Fibroblast of skin of right biceps (primary cell): ENCODE measurements around the gene GZMM.

Experiments used
- DNase-seq: peaks from one replicate; pipeline ENCODE4 v3.0.0-alpha.2; 2013

The GZMM gene

DNA sequence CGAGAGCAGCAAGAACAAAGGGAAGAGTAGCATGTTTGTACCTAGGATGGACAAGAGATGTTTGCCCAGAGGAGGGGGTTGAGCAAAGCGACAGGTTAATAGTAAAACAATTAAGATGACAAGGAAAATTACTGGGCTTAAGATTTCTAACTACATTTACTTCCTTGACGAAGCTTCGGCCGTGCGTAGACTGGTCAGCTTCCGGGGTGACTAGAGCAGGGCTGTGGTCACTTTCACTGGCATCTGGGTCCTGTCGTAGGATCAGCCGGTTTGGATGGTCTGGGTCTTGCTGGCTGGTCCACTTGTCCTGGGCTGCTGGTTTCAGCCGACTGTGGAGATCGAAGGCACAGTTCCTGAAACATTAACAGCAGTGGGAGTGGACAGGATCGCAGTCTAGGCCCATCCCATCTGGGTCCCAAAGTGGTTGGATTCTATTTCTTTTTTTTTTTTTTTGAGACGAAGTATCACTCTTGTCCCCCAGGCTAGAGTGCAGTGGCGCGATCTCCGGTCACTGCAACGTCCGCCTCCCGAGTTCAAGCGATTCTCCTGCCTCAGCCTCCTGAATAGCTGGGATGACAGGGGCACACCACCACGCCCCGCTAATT lies 23.5 kb downstream of the GZMM start:
- DNase-seq: no peak

DNA sequence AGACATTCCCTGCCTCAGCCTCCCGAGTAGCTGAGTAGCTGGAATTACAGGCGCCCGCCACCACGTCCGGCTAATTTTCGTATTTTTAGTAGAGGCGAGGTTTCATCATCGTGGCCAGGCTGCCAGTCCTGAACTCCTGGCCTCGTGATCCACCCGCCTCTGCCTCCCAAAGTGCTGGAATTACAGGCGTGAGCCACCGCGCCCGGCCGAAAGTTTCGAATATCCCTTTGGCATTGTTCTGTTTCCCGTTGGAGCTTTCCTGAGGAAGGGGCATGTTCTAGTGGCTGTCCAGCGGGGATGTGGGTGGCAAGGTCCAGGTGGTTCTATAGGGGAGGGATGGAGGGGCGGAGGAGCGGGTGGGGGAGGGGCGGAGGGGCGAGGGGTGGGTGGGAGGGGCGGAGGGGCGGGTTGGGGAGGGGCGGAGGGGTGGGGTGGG lies 26.4 kb downstream of the GZMM start:
- no peak for DNase-seq

DNA sequence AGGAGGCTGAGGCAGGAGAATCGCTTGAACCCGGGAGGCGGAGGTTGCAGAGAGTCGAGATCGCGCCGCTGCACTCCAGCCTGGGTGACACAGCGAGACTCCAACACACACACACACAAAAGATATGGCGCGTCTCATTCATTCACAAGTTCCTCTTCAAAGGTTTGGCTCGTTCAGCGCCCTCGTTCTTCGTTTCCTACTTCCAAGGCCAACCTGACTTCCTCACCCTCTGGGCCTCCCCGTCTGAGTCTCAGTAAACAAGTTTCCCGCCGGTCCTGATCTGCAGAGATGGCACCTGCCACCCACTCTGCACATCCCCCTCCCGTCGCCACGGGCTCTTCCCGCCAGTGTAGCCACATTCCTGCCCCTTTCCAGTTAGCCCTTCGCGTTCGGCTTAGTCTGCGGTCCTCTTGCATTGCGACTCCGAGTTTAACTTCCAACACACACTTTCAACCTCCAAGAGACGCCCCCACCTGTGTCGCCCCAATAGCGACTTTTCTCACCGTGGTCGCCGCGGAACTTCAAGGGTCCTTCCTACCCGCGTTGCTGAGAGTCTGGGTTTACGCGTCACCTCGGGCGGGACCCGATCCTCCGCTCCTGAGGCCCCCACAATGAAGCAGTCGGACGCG lies 27.2 kb downstream of the GZMM start:
- DNase-seq: peak; percentile 28

DNA sequence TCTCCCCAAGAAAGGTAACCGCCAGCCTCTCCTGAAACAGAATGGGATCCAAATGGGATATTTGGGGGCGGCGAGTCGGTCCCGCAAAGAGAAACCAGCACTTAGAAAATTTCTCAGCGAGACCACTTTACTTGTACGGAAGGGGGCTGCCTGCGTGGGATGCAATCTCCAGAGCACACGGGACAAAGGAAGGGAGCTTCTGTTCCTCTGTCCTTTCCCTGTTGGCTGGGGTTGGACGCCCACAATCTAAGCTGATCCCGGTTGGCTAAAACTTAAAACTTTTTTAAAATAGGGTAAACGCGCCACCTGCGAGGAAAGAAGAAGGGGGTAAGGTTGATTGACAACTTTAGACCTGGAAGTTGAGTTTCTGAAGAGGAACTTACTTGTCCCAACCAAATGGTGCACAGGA lies 27.7 kb downstream of the GZMM start:
- peak; percentile 40 for DNase-seq

GRCh38 chr19:572140-572742 lies 28.4 kb downstream of the GZMM start, which contains the start of gene BSG:
BSG (plus strand) TSS chr19:572596; CDS start chr19:572635, 39 bp downstream.
- peak; percentile 98 for DNase-seq

- DNase-seq: peak; percentile 48
Observed at GRCh38 chr19:572743-573518, 29.1 kb downstream of the GZMM start.

GRCh38 chr19:573519-573825 lies 29.6 kb downstream of the GZMM start:
- no peak for DNase-seq

DNA sequence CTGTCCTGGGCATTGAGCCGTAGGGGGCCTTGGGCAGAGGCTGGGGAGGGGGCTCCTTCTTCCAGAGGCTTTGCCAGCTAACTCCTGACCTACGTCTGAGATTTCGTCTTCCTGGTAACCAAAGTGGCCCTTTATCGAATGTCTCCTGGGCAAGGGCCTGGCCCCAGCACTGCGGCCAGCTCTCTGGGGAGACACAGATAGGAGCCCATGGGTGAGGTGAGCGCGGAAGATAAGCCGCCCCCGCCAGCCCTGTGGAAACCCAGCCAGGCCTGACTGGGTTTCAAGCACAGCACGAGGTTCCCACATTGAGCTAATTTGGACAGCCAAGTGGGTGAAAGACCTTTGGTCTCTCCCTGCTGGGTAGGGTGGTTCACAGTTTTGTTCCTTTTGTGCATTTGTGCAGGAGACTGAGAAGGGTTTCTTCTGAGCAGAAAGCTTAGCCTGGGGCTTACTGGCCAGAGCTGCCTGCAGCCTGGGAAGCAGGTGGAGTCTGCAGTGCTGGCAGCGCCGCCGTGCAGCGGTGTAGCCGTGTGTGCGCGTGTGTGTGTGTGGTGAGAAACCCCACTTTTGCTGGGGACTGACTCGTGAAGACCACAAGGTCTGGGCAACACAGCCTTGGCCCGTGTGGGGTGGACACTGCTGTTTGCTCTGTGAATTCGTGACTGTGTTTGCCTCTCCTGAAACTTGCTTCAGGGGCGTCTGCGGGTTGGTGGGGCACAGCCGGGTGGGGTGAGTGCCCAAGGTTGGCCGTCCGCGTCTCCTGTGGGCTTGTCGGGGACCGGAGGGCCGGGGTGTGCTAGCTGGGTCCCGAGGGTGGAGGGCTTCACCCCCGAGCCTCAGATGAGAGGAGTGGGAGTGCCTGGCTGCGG lies 31.0 kb downstream of the GZMM start:
- DNase-seq: no peak

DNA sequence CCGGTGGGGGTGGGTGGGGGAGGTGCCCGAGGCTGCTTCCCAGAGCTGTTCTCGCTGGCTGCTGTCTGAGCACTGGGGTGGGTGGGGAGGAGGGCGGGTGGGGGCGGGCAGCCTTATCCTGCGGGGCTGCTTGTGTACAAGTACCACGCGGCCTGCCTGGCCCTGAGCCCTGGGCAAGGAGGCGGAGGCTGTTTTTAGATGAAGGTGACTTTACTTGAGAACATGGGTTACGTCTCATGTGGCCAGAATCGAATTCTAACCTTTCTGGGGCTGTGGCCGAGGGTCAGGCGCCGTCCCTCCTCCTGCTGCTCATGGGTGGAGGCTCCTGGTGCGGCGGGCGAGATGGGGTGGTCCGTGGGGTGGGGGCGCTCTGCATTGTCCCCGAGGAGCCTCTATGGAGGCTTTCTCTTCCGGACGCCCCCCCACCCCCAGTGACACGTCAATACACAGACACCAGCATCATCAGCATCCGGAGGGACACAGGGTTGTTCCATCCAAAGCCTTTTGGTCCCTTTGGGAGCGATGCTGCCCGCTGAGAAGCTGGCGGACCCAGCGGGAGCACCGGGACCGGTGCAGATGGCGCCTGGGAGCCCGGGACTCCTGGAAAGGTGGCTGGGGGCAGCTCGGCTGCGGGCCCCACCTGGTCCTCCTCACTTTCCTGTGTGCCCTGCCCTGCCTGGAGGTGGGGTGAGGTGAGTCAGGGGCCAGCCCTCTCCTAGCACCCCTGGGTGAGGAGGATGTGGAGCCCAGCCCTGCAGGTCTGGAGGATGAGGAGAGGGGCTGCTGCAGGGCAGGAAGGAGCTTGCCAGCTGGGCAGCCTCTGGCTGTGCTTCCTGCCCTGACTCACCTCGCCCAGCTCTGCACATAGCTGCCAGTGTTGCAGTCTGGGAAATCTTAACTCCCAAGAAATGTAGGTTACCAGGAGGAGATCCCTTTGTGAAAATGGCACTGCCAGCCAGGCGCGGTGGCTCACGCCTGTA lies 32.0 kb downstream of the GZMM start:
- peak; percentile 26 for DNase-seq

DNA sequence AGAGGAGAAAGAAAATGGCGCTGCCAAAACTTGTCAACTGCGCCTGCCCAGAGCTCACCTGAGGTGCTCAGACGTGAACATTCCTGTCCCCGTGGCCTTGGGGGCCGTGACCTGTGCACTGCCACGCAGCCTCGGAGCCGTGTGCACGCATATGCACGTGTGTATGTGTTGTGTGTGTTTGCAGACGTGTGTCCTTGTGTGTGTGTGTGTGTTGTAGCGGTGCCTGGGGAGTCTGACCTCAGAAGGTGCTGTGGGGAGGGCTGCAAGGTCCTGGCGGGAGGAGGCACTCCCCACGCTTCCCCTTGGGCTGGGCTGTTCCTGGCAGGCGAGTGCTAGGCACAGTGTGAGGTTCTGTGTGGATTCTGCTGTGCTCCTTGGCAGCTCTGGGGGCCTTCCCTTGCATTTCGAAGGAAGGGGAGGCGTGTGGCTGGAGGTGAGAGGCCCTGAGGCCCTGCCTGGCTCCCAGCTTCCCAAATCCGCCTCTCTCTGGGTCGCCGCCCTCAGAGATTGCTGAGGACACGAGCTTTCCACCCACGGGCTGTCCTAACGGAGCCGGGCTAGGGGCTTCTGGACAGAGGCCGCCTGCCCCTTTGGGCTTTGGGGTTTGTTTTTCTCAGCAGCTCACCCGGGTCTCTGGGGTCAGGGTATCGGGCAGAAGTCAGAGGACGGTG lies 33.0 kb downstream of the GZMM start:
- no peak for DNase-seq

DNA sequence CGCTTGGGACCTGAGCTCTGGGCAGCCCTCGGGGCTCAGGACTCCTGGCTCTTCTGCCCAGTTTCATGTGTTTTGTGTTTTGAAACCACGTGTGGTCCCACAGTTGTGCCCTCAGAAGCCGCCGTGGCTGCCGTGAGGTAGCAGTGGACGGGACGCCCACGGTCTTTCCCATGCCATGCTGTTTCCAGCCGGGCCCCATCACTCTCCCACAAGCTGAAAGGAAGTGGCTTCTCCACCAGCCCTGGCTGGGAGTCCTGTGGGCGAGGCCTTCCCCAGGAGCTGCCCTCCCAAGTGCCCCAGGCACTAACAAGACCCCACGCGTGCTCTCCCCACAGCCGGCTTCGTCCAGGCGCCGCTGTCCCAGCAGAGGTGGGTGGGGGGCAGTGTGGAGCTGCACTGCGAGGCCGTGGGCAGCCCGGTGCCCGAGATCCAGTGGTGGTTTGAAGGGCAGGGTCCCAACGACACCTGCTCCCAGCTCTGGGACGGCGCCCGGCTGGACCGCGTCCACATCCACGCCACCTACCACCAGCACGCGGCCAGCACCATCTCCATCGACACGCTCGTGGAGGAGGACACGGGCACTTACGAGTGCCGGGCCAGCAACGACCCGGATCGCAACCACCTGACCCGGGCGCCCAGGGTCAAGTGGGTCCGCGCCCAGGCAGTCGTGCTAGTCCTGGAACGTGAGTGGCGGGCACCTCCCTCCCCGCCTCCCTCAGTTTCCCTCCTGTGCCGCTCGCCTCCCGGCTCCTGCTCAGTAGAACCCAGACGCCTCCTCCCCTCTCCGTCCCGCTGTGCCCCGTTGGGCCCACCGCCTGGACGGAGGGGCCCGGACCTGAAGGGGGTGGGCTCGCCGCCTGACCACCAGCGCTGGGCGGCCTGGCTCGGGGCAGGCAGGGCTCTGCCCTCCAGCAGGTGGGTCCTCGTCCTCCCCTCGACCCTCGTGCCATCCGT lies 33.9 kb downstream of the GZMM start:
- DNase-seq: no peak

DNA sequence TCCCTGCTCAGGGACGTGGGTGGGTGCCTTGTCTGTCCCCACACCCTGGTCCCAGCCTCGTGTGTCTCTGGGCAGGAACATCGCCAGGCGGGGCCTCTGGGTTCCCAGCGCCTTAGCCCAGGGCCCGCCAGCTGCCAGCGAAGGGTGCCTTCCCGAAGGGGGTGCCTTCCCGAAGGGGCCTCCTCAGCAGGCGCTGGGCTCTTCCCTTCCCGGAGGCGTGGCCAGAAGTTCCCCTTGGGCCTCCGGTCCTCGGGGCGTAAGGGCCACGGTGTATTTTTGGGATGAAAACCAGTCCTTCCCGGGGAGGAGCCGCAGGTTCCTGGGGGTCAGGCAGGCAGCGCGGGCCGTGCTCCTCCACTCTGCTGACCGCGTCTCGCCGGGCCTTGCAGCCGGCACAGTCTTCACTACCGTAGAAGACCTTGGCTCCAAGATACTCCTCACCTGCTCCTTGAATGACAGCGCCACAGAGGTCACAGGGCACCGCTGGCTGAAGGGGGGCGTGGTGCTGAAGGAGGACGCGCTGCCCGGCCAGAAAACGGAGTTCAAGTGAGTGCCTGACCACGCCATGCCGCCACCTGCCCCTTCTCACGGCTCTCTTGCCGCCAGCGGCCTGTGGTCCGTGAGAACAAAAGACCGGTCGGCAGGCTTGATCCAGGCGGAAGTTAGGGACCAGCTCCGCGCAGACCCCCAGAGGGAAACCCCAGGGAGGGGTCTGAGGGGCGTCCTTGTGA lies 35.4 kb downstream of the GZMM start:
- no peak for DNase-seq

DNA sequence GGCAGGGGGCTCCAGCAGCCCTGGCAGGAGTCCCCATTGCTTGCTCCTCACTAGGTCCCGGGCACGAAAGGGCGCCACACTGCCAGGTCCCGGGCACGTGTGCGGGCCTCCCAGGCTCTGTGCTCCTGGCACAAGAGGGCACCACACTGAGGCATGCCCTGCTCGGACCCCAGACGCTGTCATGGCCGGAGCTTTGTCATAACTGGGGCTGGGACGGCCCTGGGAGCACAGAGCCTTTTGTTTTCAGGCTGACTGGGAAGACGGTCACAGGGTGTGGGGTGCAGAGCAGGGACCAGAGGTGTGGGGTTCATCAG lies 35.9 kb downstream of the GZMM start:
- DNase-seq: no peak

DNA sequence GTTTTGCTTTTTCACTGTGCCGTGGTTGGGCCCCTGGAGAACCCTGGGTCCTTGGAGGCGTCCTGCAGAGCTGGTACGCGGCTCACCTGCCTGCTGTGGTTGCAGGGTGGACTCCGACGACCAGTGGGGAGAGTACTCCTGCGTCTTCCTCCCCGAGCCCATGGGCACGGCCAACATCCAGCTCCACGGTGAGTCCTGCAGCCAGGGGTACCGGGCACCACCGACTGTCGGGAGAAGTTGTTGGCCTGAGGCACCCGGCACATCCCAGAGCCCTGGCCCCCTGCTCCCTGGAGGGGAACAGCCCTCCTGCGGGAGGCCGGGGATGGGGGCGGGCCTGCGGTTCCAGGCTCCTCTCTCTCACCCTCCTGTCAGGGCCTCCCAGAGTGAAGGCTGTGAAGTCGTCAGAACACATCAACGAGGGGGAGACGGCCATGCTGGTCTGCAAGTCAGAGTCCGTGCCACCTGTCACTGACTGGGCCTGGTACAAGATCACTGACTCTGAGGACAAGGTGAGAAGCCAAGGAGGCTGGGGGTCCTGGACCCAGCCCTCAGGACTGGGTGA lies 36.5 kb downstream of the GZMM start:
- no peak for DNase-seq

DNA sequence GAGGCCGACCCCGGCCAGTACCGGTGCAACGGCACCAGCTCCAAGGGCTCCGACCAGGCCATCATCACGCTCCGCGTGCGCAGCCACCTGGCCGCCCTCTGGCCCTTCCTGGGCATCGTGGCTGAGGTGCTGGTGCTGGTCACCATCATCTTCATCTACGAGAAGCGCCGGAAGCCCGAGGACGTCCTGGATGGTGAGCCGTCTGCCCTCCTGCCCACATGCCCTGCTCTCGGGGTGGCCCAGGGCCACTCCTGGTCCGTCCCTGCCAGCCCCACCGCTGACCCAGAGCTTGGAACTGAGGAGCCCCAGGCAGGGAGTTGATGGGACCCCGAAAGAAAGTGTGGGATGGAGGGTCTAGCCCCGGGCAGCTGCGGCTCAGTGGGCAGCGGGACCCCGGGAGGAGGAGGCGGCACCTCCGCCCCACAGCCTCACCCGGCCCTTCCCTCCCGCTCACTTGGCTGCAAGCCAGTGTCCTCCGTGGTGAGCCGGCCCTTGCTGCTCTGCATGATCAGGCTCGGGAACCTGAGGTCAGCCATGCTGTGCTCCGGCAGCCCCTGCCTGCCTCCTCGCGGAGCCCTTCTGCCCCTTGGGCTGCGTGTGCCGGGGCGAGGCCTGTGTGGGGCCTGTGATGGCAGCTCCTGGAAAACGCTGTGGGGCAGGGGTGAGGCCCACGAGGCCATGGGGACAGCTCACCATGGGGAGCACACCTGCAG lies 37.7 kb downstream of the GZMM start:
- no peak for DNase-seq

- DNase-seq: no peak
Observed at GRCh38 chr19:582497-583197, 38.8 kb downstream of the GZMM start.

GRCh38 chr19:583198-583967 lies 39.5 kb downstream of the GZMM start:
- DNase-seq: no peak
